Endothelial cell of umbilical vein (primary cell): ENCODE measurements around the gene HUNK.

ENCODE experiments used
- EZH2 ChIP-seq: IDR thresholded peaks from 2 replicates; pipeline ENCODE4 v1.6.1; 2012; ENCODE audit warnings: borderline replicate concordance, low read depth, mild to moderate bottlenecking, moderate library complexity, low read length, inconsistent platforms; ENCODE audit not compliant: severe bottlenecking
- FOS ChIP-seq: IDR thresholded peaks from 2 replicates; pipeline ENCODE4 v1.6.1; 2011; ENCODE audit warnings: mild to moderate bottlenecking, low read length, moderate library complexity, borderline replicate concordance; ENCODE audit not compliant: insufficient read depth
- GATA2 ChIP-seq: IDR thresholded peaks from 2 replicates; pipeline ENCODE4 v1.7.0; 2011; ENCODE audit warnings: low read depth, mild to moderate bottlenecking, moderate library complexity, mixed read lengths, low read length; ENCODE audit not compliant: insufficient read length, insufficient read depth
- JUN ChIP-seq: IDR thresholded peaks from 2 replicates; pipeline ENCODE4 v1.6.1; 2011; ENCODE audit warnings: borderline replicate concordance, low read depth; ENCODE audit not compliant: insufficient read length, insufficient read depth
- MYC ChIP-seq: IDR thresholded peaks from one replicate; pipeline ENCODE4 v1.6.1; 2011; ENCODE audit warnings: mild to moderate bottlenecking, low read depth, low read length
- POLR2A ChIP-seq: IDR thresholded peaks from 2 replicates; pipeline ENCODE4 v1.6.1; 2012; ENCODE audit warnings: low read depth, mild to moderate bottlenecking, control low read depth, low read length
- POLR2AphosphoS5 ChIP-seq: IDR thresholded peaks from 2 replicates; pipeline ENCODE4 v1.6.1; 2012; ENCODE audit warnings: low read depth, mild to moderate bottlenecking, control low read depth, low read length, moderate library complexity; ENCODE audit not compliant: insufficient read depth
- TF ChIP-seq, protein P1 (sequence below), 2 donors: IDR thresholded peaks; 1 replicate in 1 of 2; 2 replicates in 1 of 2; pipeline ENCODE4 v1.5.1; 2011; ENCODE audit warnings: low read length in 2 of 2, mild to moderate bottlenecking in 2 of 2, moderate library complexity in 2 of 2, control low read depth in 1 of 2, inconsistent platforms in 1 of 2, low read depth in 1 of 2; ENCODE audit not compliant: insufficient read depth in 1 of 2; ENCODE audit errors: extremely low read depth in 1 of 2

GRCh38 chr21:31946231-31946630, 73.4 kb downstream of the HUNK start:
- TF ChIP-seq, protein P1, sequence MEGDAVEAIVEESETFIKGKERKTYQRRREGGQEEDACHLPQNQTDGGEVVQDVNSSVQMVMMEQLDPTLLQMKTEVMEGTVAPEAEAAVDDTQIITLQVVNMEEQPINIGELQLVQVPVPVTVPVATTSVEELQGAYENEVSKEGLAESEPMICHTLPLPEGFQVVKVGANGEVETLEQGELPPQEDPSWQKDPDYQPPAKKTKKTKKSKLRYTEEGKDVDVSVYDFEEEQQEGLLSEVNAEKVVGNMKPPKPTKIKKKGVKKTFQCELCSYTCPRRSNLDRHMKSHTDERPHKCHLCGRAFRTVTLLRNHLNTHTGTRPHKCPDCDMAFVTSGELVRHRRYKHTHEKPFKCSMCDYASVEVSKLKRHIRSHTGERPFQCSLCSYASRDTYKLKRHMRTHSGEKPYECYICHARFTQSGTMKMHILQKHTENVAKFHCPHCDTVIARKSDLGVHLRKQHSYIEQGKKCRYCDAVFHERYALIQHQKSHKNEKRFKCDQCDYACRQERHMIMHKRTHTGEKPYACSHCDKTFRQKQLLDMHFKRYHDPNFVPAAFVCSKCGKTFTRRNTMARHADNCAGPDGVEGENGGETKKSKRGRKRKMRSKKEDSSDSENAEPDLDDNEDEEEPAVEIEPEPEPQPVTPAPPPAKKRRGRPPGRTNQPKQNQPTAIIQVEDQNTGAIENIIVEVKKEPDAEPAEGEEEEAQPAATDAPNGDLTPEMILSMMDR (IDR thresholded peaks at IDR 0.05; ENCODE audit: extremely low read depth in 1 of 2, insufficient read depth in 1 of 2, low read depth in 1 of 2, low read length in 2 of 2) = no peak
- TF ChIP-seq POLR2A = no peak
- no peak for TF ChIP-seq POLR2AphosphoS5
- TF ChIP-seq FOS = no peak
- no peak for TF ChIP-seq GATA2
- TF ChIP-seq MYC = no peak
- TF ChIP-seq JUN = no peak
- no peak for TF ChIP-seq EZH2
